Measurements from ENCODE around the gene SVEP1. TPM values are rescaled to one million over a fixed set of nuclear protein-coding genes. Genes with fewer than 3 reads are reported as not detected.

Gene SVEP1
- total RNA-seq, 1 donor from 2014 or later = 0.56 TPM

DNA sequence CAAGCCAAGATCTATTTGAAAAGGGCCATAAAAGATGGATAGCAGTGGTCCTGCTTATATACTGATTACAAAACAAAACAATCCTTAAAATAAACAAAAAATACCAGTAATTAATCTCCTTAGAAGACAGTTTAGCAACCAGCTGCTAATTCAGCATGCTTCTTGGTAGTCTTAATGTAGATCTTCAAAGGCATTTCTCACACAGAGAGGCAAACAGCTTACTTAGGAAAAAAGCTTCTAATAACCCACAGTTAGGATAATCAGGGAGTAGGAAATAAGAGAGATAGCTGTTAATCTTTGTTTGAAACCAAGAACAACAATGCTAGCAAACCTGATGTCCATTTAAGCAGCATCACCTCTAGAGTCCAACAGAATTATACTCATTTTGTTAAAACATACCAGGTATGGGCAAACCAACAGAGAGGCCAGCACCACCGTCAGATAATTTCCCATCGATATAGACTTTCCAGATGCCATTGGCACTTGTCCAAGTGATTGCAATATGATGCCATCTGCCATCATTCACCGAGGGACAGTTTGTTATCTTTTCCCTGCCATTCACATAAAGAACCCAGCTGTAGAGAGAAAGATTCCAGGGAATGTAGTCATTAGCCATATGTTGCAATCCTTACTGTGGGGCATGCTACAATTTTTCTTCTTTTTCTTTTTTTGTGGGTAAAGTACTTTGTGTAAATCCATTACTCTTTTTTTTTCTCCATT lies 136.2 kb downstream of the SVEP1 start:
- H3K4me2 ChIP-seq = no peak overlapping the region
- H3K27ac Mint-ChIP-seq = no peak overlapping the region

DNA sequence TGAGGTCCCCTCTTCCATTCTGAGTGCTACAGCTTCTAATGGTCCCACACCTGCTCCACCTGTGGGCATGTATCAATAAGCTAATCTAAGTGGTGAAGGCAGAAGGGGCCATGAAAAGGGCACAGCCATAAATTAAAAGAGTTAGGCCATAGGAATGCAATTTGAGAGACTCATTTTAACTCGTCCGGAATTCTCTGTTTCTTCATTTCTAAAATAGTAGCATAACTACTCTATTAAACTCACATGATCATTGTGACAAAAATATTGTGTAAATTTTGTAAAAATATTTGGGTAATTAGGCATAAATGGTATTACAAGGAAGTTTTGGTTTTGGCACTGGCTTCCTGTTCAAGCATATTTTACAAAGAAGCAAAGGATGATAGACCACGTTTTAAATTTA lies 138.7 kb downstream of the SVEP1 start:
- Histone ChIP-seq H3K36me3 (no peaks in the 10 kb centered on the region), H3K27ac (no peak overlapping the region), H3K4me1 (peaks cover 6% of the 10 kb centered on the region), H3K79me2 (ENCODE audit: low read depth) (no peaks in the 10 kb centered on the region), H3K4me3 (no peak overlapping the region), H2AFZ (replicated peaks) (no peak overlapping the region), H4K20me1 (ENCODE audit: low read depth) (no peaks in the 10 kb centered on the region), H3F3A (ENCODE audit: low read depth) (no peaks in the 10 kb centered on the region), H3K27me3 (no peaks in the 10 kb centered on the region), H3K9ac (no peak overlapping the region), H3K4me2 (no peak overlapping the region), H3K9me3 (ENCODE audit: low read depth) (no peaks in the 10 kb centered on the region)
- TF ChIP-seq, protein P1, sequence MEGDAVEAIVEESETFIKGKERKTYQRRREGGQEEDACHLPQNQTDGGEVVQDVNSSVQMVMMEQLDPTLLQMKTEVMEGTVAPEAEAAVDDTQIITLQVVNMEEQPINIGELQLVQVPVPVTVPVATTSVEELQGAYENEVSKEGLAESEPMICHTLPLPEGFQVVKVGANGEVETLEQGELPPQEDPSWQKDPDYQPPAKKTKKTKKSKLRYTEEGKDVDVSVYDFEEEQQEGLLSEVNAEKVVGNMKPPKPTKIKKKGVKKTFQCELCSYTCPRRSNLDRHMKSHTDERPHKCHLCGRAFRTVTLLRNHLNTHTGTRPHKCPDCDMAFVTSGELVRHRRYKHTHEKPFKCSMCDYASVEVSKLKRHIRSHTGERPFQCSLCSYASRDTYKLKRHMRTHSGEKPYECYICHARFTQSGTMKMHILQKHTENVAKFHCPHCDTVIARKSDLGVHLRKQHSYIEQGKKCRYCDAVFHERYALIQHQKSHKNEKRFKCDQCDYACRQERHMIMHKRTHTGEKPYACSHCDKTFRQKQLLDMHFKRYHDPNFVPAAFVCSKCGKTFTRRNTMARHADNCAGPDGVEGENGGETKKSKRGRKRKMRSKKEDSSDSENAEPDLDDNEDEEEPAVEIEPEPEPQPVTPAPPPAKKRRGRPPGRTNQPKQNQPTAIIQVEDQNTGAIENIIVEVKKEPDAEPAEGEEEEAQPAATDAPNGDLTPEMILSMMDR (IDR thresholded peaks at IDR 0.05) = no peak
- no peak for TF ChIP-seq EZH2phosphoT487 (IDR thresholded peaks at IDR 0.05)
- no peak for TF ChIP-seq EZH2 (IDR thresholded peaks at IDR 0.05)
- no peak for DNase-seq (ENCODE audit: low spot score)
- Mint-ChIP-seq H3K36me3 (no peaks in the 10 kb centered on the region), H3K9me3 (peaks cover 2% of the 10 kb centered on the region), H3K4me1 (peaks cover 4% of the 10 kb centered on the region), H3K4me3 (no peak overlapping the region), H3K27me3 (ENCODE audit: insufficient read depth, low read depth) (peaks cover 2% of the 10 kb centered on the region), H3K27ac (no peak overlapping the region)

More for the DNA sequence above, 136.2 kb downstream of the SVEP1 start:
- no peak overlapping the region for H2AFZ ChIP-seq (replicated peaks)
- no peaks in the 10 kb centered on the region for H3F3A ChIP-seq (ENCODE audit: low read depth)
- H3K9ac ChIP-seq = no peak overlapping the region
- H3K4me3 Mint-ChIP-seq = no peak overlapping the region
- H3K4me3 ChIP-seq = no peak overlapping the region
- no peaks in the 10 kb centered on the region for H3K4me1 ChIP-seq
- no peak for TF ChIP-seq EZH2phosphoT487 (IDR thresholded peaks at IDR 0.05)
- H3K4me1 Mint-ChIP-seq = no peaks in the 10 kb centered on the region
- no peak for DNase-seq (ENCODE audit: low spot score)
- no peaks in the 10 kb centered on the region for H3K27me3 ChIP-seq
- no peak overlapping the region for H3K27ac ChIP-seq
- no peaks in the 10 kb centered on the region for H4K20me1 ChIP-seq (ENCODE audit: low read depth)
- no peaks in the 10 kb centered on the region for H3K36me3 Mint-ChIP-seq
- H3K36me3 ChIP-seq = no peaks in the 10 kb centered on the region
- H3K9me3 ChIP-seq (ENCODE audit: low read depth) = no peaks in the 10 kb centered on the region
- H3K79me2 ChIP-seq (ENCODE audit: low read depth) = no peaks in the 10 kb centered on the region
- peaks cover 2% of the 10 kb centered on the region for H3K9me3 Mint-ChIP-seq
- peaks cover 2% of the 10 kb centered on the region for H3K27me3 Mint-ChIP-seq (ENCODE audit: insufficient read depth, low read depth)

DNA sequence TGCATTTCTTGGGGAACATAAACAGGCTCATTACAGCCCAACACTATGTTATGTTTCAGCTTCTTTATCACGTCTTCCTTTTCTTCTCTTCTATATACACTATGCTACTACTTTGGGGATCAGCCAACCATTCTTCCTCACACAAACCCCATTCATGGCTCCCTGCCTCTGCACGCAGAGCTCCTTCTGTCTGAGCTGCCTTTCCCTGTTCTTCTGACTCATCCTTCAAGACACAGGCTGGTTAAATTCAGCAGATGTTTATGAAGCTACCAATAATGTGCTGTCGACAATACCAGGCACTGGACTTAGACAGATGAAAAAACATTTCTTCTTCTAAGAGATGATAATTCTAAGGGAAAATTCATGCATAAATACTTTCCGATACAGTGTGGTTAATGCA lies 139.4 kb downstream of the SVEP1 start:
- Histone ChIP-seq H3K9ac (no peak overlapping the region), H3K36me3 (no peaks in the 10 kb centered on the region), H3K4me2 (no peak overlapping the region), H2AFZ (replicated peaks) (no peak overlapping the region), H3F3A (ENCODE audit: low read depth) (no peaks in the 10 kb centered on the region), H3K4me3 (no peak overlapping the region), H3K4me1 (peaks cover 6% of the 10 kb centered on the region), H3K79me2 (ENCODE audit: low read depth) (no peaks in the 10 kb centered on the region), H4K20me1 (ENCODE audit: low read depth) (no peaks in the 10 kb centered on the region), H3K27ac (no peak overlapping the region), H3K9me3 (ENCODE audit: low read depth) (no peaks in the 10 kb centered on the region), H3K27me3 (no peaks in the 10 kb centered on the region)
- Mint-ChIP-seq H3K4me1 (peaks cover 4% of the 10 kb centered on the region), H3K4me3 (no peak overlapping the region), H3K9me3 (peaks cover 2% of the 10 kb centered on the region), H3K27me3 (ENCODE audit: insufficient read depth, low read depth) (peaks cover 2% of the 10 kb centered on the region), H3K36me3 (no peaks in the 10 kb centered on the region), H3K27ac (no peak overlapping the region)
- TF ChIP-seq EZH2phosphoT487 (IDR thresholded peaks at IDR 0.05) (no peak), EZH2 (IDR thresholded peaks at IDR 0.05) (no peak)
- TF ChIP-seq, protein P1 (IDR thresholded peaks at IDR 0.05) = no peak
- DNase-seq (ENCODE audit: low spot score) = no peak

DNA sequence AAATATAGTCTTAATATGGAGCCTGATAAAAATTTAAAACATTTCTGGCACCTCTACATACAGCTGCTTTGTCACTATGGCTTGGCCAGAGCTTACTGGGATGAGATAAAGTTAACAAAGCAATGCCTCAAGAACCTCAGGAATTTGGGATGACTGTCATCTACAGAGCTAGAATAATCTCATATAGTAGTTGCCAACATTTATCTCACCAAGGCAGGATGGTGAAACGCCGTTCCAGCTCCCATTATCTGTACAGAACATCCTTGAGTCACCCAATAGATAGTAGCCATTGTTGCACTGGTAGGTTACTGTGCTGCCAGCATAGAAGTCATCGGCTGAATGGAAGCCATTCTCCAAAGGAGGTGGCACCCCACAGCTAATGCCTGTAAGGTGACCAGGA lies 147.3 kb downstream of the SVEP1 start:
- Histone ChIP-seq H3K9ac (no peak overlapping the region), H3K4me3 (no peak overlapping the region), H3K27me3 (no peaks in the 10 kb centered on the region), H3K4me1 (peaks cover 6% of the 10 kb centered on the region), H4K20me1 (ENCODE audit: low read depth) (no peaks in the 10 kb centered on the region), H3K36me3 (no peaks in the 10 kb centered on the region), H3K9me3 (ENCODE audit: low read depth) (no peaks in the 10 kb centered on the region), H3K79me2 (ENCODE audit: low read depth) (no peaks in the 10 kb centered on the region), H3K4me2 (no peak overlapping the region), H2AFZ (replicated peaks) (no peak overlapping the region), H3F3A (ENCODE audit: low read depth) (no peaks in the 10 kb centered on the region), H3K27ac (no peak overlapping the region)
- Mint-ChIP-seq H3K27ac (no peak overlapping the region), H3K9me3 (peaks cover 2% of the 10 kb centered on the region), H3K36me3 (no peaks in the 10 kb centered on the region), H3K4me1 (peaks cover 4% of the 10 kb centered on the region), H3K4me3 (no peak overlapping the region), H3K27me3 (ENCODE audit: insufficient read depth, low read depth) (peaks cover 2% of the 10 kb centered on the region)
- DNase-seq (ENCODE audit: low spot score) = no peak
- no peak for TF ChIP-seq EZH2phosphoT487 (IDR thresholded peaks at IDR 0.05)
- TF ChIP-seq, protein P1 (IDR thresholded peaks at IDR 0.05) = no peak
- no peak for TF ChIP-seq EZH2 (IDR thresholded peaks at IDR 0.05)

Data from neural progenitor cell (in vitro differentiated cells).